DMS153 treated with DMSO at 0.1 percent for 48 hours (cell line): ENCODE results near the gene ADGRA1.
A peak's percentile ranks its signal among the peaks of the same experiment; 100 is the strongest.

Experiments used
- DNase-seq: peaks from one replicate; lab custom pipeline; 2025; ENCODE audit not compliant: unreplicated experiment; lab: John Stamatoyannopoulos, UW

The ADGRA1 gene

GRCh38 chr10:133075346-133076137, 12.2 kb upstream of the ADGRA1 start:
- no peak for DNase-seq

GRCh38 chr10:133076274-133077038, 11.3 kb upstream of the ADGRA1 start:
- no peak for DNase-seq

GRCh38 chr10:133079836-133080682, 7.7 kb upstream of the ADGRA1 start:
- DNase-seq: no peak

- no peak for DNase-seq
Observed at GRCh38 chr10:133080683-133081040, 7.1 kb upstream of the ADGRA1 start.

- no peak for DNase-seq
Observed at GRCh38 chr10:133081636-133082035, 6.1 kb upstream of the ADGRA1 start.

GRCh38 chr10:133082685-133083421, 4.9 kb upstream of the ADGRA1 start:
- no peak for DNase-seq

GRCh38 chr10:133083422-133084100, 4.2 kb upstream of the ADGRA1 start:
- no peak for DNase-seq

GRCh38 chr10:133084491-133084890, 3.2 kb upstream of the ADGRA1 start:
- DNase-seq: no peak

- no peak for DNase-seq
Observed at GRCh38 chr10:133085251-133086125, 2.2 kb upstream of the ADGRA1 start.

- no peak for DNase-seq
Observed at GRCh38 chr10:133086247-133086646, 1.5 kb upstream of the ADGRA1 start.

- no peak for DNase-seq
Observed at GRCh38 chr10:133087045-133087678, 562 bp upstream of the ADGRA1 start.

GRCh38 chr10:133088179-133088955, 643 bp downstream of the ADGRA1 start:
- DNase-seq: no peak

- peak; percentile 29 for DNase-seq
Observed at GRCh38 chr10:133088956-133089800, 1.5 kb downstream of the ADGRA1 start.

- DNase-seq: no peak
Observed at GRCh38 chr10:133090101-133090500, 2.4 kb downstream of the ADGRA1 start.

- DNase-seq: no peak
Observed at GRCh38 chr10:133090654-133091053, 2.9 kb downstream of the ADGRA1 start.

- no peak for DNase-seq
Observed at GRCh38 chr10:133091316-133091715, 3.6 kb downstream of the ADGRA1 start.

GRCh38 chr10:133093291-133093690, 5.6 kb downstream of the ADGRA1 start:
- no peak for DNase-seq
